CD4-positive, alpha-beta T cell treated with Interleukin-15 for 1 hour (primary cell): ENCODE measurements around the gene SH3TC1.

Experiments
- DNase-seq: peaks from one replicate; pipeline ENCODE4 v3.0.0-alpha.2; 2020

The SH3TC1 gene

GRCh38 chr4:8267077-8267476, 68.0 kb downstream of the SH3TC1 start:
- DNase-seq, result no peak

GRCh38 chr4:8268211-8268610, 69.1 kb downstream of the SH3TC1 start:
- no peak for DNase-seq

GRCh38 chr4:8268901-8269534, 69.9 kb downstream of the SH3TC1 start:
- no peak for DNase-seq

- DNase-seq, result no peak
Measured at GRCh38 chr4:8269535-8270417, 70.7 kb downstream of the SH3TC1 start, which contains the start of gene HTRA3. Gene HTRA3, plus strand, starts transcription at chr4:8269754. Its CDS starts 215 bp downstream, at chr4:8269969.

- no peak for DNase-seq
Measured at GRCh38 chr4:8270418-8270771, 71.3 kb downstream of the SH3TC1 start.

- DNase-seq, result no peak
Measured at GRCh38 chr4:8270912-8271815, 72.1 kb downstream of the SH3TC1 start.

- no peak for DNase-seq
Measured at GRCh38 chr4:8271821-8272220, 72.7 kb downstream of the SH3TC1 start.

GRCh38 chr4:8272472-8273428, 73.7 kb downstream of the SH3TC1 start:
- DNase-seq, result no peak

- no peak for DNase-seq
Measured at GRCh38 chr4:8273450-8273849, 74.4 kb downstream of the SH3TC1 start.

GRCh38 chr4:8274066-8274652, 75.1 kb downstream of the SH3TC1 start:
- DNase-seq, result no peak

GRCh38 chr4:8274765-8275547, 75.9 kb downstream of the SH3TC1 start:
- DNase-seq, result no peak

GRCh38 chr4:8275548-8275910, 76.4 kb downstream of the SH3TC1 start:
- DNase-seq, result no peak

- no peak for DNase-seq
Measured at GRCh38 chr4:8276358-8277240, 77.5 kb downstream of the SH3TC1 start.

- DNase-seq, result no peak
Measured at GRCh38 chr4:8277356-8278008, 78.4 kb downstream of the SH3TC1 start.

GRCh38 chr4:8278009-8278395, 78.9 kb downstream of the SH3TC1 start:
- no peak for DNase-seq

GRCh38 chr4:8278421-8279287, 79.6 kb downstream of the SH3TC1 start:
- DNase-seq, result no peak

GRCh38 chr4:8279321-8280157, 80.4 kb downstream of the SH3TC1 start:
- DNase-seq, result no peak
